K562 (cell line): ENCODE results near the gene SYNGR3. TPM values are rescaled to one million over a fixed set of nuclear protein-coding genes. Genes with fewer than 3 reads are reported as not detected.

ENCODE experiments used
- ETS1 ChIP-seq: conservative IDR thresholded peaks from 2 replicates; pipeline ENCODE4 v1.6.1; 2011; ENCODE audit warnings: low read depth, mild to moderate bottlenecking, low read length; ENCODE audit not compliant: control insufficient read depth
- JUND ChIP-seq, 2 experiments: IDR thresholded peaks; 2 replicates in 1 of 2; 3 replicates in 1 of 2; pipeline ENCODE4 v1.6.1; 2011; ENCODE audit warnings: borderline replicate concordance in 2 of 2, low read depth in 2 of 2, low read length in 2 of 2, improper control_type of control experiment in 1 of 2, missing biosample characterization in 1 of 2, missing genetic modification characterization in 1 of 2, missing genetic modification reagents in 1 of 2
- NBN ChIP-seq: fragments of 450-650 bp; IDR thresholded peaks from 2 replicates; pipeline ENCODE4 v1.6.1; 2016; ENCODE audit warnings: low read depth, mild to moderate bottlenecking
- ZFP36 ChIP-seq: fragments of 150-350 bp; IDR thresholded peaks from 2 replicates; pipeline ENCODE4 v1.6.1; 2018; ENCODE audit warnings: low read length, low read depth; ENCODE audit not compliant: partially characterized antibody
- ZNF445 ChIP-seq: fragments of 250-450 bp; sonication (Bioruptor Pico); IDR thresholded peaks from 2 replicates; pipeline ENCODE4 v1.4.0; 2020; ENCODE audit warnings: low read depth, mild to moderate bottlenecking, moderate library complexity
- ZNF780A ChIP-seq: fragments of 250-450 bp; sonication (Bioruptor Pico); IDR thresholded peaks from 2 replicates; pipeline ENCODE4 v1.5.0; 2021; ENCODE audit warnings: mild to moderate bottlenecking
- ZNF785 ChIP-seq: fragments of 250-450 bp; sonication (Bioruptor Pico); IDR thresholded peaks from 2 replicates; pipeline ENCODE4 v1.4.0; 2020; ENCODE audit warnings: mild to moderate bottlenecking
- polyA plus RNA-seq, 8 experiments: library from polyadenylated mRNA; depleted of rRNA in 4 of 8; stranded (reverse) in 5 of 8; unstranded in 3 of 8; fragments of >200 nt; fragmentation: Nextera tagmentation in 2 of 8; fragmentation: Illumina TruSeq in 1 of 8; extraction: Ambion mirVana in 2 of 8; extraction: Trizol in 1 of 8; gene quantifications; 2 replicates each; pipeline versions ENCODE4 v1.2.1 to v1.2.3, GENCODE V29; 2011 to 2014; ENCODE audit warnings: inconsistent platforms in 1 of 8, missing spikeins in 1 of 8
- total RNA-seq, 7 experiments: library from RNA; depleted of rRNA in 6 of 7; stranded (reverse); fragments of >200 nt in 6 of 7; fragmentation: Illumina TruSeq in 2 of 7; extraction: Trizol in 2 of 7; gene quantifications; 2 replicates each; pipeline versions ENCODE4 v1.2.1 to v1.2.3, GENCODE V29; 2011 to 2021; ENCODE audit warnings: low replicate concordance in 1 of 7

The SYNGR3 gene
- total and polyA plus RNA-seq, 9 of the 15 experiments (the other 6 are each of a cell fraction or from before 2014, with no cell fraction given) = 3.7 to 69.2 (median 36.3) TPM

- TF ChIP-seq ETS1 = peak; percentile 95
- peak; percentile 17 for TF ChIP-seq ZFP36
- no peak for TF ChIP-seq ZNF785 (CRISPR knock-in tag)
- no peak for TF ChIP-seq ZNF445 (CRISPR knock-in tag)
- no peak for TF ChIP-seq NBN
- no peak for TF ChIP-seq ZNF780A (CRISPR knock-in tag)
- TF ChIP-seq JUND (IDR thresholded peaks at IDR 0.05; ENCODE audit: borderline replicate concordance, low read depth, low read length) = peak; percentile 66; the same call in 1 of the 2 replicates
- TF ChIP-seq JUND (tag; IDR thresholded peaks at IDR 0.05; ENCODE audit: borderline replicate concordance, low read depth, low read length) = no peak
Observed at GRCh38 chr16:1959269-1960039, 30.3 kb upstream of the SYNGR3 start, which contains the start of gene NDUFB10 (continued).
